Activated T-cell treated with anti-CD3 and anti-CD28 coated beads for 48 hours (primary cell): Measurements from ENCODE around the gene IL4R.
"Not testable (repeated sequence)": the region's sequence is repeated elsewhere in the genome, so short reads cannot be mapped to it uniquely, and the experiment has no call there.

Experiments used
- DNase-seq: peaks from one replicate; pipeline ENCODE4 v3.0.0-alpha.2; 2020; ENCODE audit warnings: low read depth

Gene IL4R

DNA sequence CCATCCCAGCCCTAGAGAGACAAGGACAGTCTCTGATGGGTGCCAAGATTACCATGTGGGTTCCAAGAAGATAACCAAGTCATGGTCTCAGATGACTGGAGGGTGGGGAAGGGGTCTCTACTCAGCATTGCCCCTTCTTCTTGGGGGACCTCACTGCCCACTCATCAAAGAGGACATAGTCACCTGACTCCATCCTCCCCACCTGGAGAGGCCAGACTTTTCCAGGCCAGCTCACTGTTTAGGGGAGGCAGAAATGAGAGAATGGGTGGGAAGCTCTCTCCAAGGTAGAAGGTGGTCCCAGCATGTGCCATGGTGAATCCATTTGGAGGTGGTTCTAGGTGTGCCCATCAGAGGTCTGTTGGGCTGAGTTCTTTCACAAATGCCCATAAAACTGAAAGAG, 67.5 kb downstream of the IL4R start:
- no peak for DNase-seq

DNA sequence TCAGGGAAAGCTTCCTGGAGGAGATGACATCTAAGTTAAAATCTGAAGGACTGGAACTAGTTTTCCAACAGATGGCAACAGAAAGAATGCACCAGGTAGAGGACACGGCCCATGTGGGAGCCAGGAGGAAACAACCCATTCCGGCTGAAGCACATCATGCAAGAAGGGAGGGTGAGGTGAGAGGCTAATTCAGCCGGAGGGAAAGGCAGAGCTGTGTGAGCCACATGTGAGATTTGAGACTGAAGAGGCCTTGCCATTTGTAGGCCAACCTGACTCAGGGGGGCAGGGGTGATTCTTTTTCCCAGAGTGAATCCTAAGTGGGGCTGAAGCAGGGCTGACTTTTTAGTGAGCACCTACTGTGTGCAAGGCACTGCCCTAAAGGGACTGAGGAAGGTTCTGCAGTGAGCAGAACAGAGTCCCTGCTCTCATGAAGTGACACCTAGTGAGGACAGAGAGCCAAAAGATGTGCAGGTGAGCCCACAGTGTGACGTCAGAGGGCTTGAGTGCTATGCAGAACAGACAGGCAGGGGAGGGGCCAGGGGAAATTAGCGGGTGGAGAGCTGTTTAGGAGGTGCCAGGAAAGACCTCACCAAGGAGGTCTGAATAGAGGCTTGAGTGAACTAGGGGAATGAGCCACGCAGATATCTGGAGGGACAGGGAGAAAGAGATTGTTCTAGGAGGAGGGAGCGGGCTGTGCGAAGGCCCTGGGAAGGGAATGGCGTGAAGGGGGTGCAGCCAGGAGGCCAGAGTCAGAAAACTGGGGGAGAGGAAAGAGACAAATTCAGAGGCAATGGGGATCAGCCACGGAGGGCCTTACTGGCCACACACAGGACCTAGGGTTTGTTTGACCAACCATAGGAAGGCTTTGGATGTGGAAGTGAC, 68.4 kb downstream of the IL4R start:
- no peak for DNase-seq

DNA sequence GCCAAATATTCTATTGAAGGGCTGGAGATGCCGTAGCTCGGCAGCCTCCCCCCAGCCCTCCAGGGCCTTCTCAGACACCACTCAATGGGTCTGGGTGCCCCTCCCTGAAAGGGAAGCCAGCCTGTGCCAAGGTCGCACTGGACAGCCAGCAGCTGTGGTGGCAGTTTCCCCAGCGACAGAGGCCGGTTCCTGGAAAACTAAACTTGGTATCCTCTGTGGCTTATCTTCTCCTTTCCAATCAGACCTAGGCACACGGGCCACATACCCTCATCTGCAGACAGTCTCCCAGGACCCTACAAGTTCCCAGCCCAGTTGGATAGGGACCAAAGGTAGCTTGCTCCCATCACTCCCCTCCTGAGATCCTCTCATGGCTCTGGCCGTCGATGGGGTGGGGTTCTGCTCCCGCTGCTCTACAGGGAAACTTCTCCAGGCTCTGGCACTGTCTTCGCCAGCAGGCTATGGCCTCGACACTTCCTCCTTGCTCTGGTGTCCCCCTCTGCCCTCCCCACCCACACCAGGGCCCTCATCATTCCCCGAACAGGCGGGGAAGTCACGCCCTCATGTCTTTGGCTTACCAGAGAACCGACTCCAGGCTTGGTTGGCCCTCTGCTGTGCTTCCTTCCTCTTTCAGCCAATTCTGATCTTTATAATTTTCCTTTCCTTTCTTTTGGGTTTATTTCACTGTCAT, 69.9 kb downstream of the IL4R start:
- DNase-seq, result no peak

DNA sequence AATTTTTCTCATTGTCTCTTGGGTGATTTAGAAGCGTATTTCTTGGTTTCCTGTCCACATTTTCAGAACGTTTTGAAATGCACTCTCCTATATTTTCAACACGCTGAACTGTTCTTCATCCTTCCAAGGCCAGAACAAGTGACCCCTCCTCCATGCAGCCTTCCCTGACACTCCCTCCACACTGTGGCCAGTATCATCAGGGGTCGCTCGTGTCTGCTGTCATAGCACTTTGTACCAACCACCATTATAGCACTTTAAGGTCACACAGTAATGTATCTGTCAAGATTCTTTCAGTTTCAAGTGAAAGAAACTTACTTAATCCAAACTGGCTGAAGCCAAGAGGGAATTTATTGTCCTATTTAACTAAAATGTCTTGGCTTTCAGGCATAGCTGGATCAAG, 70.7 kb downstream of the IL4R start:
- no peak for DNase-seq

DNA sequence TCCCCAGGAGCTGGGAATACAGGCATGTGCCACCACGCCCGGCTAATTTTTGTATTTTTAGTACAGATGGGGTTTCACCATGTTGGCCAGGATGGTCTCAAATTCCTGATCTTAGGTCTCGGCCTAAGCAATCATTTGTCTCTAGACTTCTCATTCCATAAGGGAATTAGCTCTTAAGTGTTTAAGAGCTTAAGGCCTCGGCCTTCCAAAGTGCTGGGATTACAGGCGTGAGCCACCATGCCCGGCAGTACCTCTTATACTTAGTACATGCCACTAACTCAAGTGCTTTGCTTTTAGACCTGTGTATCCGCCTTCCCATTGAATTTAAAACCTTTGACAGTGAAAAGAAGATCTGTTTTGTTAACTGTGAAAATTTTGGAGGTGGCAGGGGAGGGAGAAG, 71.6 kb downstream of the IL4R start:
- no peak for DNase-seq

DNA sequence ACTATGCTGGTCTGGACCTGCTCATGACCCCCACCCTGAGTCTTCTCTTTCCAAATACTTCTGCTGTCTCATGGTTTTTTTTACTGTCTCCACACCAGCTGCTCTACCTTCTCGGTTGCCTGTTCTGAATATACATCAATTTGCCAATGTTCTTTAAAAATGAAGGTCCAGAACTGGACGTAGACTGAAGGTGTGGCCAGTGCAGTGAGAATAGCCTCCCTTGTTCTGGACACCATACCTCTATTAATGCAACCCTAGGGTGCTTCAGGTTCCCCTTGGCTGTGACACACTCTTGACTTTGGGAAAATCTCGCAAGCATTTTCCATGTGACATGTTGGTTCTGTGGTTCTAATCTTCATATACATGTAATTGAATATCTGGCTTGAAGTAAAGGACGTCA, 72.9 kb downstream of the IL4R start:
- no peak for DNase-seq

DNA sequence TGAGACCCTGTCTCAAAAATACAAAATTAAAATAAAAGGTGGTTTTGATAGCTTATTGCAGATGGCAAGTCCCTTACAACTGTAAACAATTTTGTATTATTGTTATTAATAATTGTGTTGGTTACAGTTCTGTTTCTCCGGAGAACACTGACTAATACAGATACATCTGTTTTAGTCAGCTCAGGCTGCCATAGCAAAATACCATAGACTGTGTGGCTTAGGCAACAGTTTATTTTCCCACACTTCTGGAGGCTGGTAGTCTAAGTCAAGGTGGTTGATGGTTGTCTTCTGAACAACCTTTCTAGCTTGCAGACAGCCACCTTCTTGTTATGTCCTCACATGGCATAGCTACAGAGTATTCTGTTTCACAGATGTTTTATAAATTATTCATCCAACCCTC, 74.0 kb downstream of the IL4R start:
- no peak for DNase-seq

DNA sequence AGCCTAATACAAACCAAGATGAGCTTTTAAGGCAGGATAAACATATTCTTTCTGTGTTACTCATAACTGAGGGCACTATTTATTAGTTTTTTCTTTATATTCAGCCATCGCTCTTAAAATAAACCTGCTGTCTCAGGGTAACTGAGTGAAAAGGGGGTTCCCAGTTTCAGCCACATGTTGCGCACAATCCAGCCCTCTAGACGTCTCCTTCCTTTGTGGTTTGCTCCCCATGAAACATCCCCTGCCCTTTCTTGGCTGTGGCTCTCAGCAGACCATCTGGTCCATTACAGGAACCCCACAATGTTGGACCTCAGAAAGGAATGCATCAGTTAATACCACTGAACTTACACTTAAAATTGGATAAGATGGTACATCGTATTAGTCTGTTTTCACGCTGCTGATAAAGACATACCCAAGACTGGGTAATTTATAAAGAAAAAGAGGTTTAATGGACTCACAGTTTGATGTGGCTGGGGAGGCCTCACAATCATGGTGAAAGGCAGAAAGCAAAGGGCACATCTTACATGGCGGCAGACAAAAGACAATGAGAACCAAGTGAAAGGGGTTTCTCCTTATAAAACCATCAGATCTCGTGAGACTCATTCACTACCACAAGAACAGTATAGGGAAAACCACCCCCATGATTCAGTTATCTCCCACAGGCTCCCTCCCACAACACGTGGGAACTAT, 75.6 kb downstream of the IL4R start:
- no peak for DNase-seq

DNA sequence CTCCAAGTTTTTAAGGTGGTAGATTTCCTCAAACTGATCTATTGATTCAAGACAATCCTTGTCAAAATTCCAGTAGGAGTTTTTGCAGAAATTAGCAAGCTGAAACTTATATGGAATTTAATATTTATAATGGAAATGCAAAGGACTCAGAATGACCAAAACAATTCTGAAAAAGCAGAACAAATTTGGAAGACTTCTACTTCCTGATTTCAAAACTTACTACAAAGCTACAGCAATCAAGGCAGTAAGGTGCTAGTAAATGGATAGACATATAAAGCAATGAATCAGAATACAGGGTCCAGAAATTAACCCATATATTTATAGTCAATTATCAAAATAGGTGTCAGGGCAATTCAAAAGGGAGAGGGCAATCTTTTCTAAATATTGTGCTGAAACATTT, 76.4 kb downstream of the IL4R start:
- no peak for DNase-seq

DNA sequence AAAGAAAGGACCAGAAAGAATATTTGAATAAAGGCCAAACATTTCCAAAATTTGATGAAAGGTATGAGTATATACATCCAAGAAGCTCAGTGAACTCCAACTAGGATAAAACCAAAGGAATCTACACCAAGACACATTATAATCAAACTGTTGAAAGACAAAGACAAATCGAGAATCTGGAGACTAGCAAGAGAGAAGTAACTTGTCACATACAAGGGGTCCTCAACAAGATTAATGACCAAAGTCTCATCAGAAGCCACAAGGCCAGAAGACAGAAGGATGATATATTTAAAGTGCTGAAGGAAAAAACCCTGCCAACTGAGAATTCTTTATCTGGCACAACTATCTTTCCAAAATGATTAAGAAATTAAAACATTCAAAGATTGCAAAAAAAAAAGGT, 78.9 kb downstream of the IL4R start:
- DNase-seq, result no peak

DNA sequence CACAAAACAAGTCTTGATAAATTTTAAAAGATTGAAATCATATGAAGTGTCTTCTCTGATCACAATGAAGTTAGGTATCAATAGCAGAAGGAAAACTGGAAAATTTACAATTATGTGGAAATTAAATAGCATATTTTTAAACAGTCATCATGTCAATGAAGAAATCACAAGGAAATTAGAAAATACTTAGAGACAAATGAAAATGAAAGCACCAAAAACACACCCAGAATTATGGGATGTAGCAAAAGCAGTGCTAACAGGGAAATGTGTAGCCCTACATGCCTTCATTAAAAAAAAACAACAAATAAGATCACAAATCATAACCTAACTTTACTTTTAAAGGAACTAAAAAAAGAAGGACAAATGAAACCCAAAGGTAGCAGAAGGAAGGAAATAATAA, 80.7 kb downstream of the IL4R start:
- no peak for DNase-seq

DNA sequence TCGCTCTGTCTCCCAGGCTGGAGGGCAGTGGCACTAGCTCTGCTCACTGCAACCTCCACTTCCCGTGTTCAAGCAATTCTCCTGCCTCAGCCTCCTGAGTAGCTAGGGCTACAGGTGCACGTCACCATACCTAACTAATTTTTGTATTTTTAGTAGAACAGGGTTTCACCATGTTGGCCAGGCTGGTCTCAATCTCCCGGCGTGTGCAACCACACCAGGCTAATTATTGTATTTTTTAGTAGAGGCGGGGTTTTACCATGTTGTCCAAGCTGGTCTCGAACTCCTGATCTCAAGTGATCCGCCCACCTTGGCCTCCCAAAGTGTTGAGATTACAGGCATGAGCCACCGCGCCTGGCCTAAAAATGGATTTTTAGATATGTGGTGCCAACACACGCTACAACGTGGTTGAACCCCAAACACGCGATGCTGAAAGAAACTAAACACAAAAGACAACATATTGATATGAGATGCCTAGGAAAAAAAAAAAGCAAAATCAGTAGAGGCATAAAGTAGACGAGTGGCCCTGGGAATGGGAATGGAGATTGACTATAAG, 84.6 kb downstream of the IL4R start:
- DNase-seq, result not testable (repeated sequence)

DNA sequence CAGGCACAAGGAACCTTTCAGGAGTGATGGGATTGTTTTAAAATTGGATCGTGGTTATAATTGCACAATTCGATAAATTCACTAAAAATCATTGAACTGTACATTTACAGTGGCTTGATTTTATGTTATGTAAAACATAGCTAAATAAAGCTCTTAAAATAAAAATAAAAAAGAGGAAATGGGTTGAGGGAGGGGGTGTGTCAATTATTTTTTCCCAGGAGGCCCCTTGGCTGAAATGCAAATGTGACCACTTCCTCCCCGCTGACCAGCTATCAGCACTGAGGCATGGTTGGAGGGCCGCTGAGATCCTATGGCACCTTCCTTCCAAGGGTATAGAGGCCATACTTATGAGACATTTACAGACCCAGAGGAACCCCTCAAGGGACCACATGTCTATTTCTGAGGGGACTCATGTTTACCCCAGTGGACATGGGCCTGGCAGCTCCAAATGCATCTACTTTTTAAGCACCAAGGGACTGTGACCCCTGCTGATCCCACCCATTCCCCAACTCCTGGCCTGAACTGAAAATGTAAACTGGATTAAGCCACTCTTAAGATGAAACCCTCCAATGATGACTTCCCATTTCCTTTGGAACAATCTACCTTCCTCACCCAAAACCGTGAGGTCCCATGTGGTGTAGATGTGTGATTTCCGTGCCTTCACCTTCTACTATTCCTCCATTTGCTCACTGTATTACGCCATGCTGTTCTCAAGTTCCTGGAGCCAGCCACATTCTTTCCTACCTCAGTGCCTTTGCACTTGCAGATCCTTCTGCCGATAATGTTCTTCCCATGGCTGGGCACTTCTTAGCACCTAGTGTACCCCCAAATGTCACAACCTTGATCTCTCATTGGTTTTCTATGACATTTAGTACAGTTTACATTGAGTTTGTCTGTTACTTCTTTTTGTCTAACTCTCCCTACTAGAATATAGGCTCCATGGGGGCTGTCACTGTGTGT, 85.4 kb downstream of the IL4R start:
- no peak for DNase-seq

DNA sequence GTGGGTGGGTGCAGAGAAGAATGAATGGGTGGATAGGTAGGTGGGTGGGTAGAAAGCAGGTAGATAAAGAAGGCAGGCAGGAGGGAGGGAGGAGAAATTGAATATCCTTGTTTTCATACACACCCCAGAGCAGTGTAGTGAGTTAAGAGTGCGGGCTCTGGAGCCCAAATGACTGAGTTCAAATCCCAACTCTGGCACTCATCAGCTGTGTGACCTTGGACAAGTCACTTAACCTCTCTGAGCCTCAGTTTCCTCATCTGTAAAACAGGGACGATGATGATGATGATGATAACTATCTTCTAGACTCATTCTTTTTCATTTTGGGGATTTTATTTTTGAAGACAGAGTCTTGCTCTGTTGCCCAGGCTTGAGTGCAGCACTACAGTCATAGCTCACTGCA, 86.2 kb downstream of the IL4R start:
- DNase-seq, result no peak

DNA sequence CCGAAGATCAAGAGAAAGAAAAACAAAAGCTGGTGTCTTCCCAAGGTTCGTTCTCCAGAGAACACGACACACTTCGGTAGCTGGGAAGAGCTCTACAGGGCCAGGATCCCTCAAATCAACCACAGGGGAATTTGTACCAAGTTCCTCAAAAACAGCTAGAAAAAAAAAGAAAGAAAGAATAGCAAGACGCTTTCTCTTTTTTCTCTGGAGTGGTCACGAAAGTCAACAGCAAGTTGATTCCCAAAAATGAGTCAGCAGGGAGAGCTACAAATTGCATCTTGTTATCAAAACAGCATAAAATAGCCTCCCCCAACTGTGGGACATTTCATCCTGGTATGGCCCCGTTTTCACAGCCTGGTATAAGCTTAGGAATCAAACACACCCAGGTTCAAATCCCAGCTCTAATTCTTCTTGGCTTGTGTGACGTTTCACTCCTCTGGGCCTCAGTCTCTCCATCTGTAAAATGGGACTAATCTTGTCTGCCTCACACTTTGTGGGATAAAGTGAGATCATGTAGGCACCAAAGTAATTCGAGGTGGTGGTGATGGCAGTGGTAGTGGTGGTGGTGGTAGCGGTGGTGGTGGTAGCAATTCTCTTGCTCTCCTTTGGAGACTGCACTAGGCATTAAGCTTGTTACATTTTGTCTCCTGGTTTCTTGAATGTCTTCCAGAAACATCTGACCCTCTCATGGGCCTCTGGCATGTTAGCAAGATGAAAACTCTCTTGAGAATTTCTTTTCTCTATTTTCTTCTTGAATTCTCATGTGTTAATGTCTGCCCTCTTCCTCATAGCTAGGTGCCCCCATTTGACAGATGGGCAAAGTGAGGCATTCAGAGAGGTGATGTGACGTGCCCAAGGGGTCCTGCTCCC, 87.2 kb downstream of the IL4R start:
- DNase-seq, result no peak

DNA sequence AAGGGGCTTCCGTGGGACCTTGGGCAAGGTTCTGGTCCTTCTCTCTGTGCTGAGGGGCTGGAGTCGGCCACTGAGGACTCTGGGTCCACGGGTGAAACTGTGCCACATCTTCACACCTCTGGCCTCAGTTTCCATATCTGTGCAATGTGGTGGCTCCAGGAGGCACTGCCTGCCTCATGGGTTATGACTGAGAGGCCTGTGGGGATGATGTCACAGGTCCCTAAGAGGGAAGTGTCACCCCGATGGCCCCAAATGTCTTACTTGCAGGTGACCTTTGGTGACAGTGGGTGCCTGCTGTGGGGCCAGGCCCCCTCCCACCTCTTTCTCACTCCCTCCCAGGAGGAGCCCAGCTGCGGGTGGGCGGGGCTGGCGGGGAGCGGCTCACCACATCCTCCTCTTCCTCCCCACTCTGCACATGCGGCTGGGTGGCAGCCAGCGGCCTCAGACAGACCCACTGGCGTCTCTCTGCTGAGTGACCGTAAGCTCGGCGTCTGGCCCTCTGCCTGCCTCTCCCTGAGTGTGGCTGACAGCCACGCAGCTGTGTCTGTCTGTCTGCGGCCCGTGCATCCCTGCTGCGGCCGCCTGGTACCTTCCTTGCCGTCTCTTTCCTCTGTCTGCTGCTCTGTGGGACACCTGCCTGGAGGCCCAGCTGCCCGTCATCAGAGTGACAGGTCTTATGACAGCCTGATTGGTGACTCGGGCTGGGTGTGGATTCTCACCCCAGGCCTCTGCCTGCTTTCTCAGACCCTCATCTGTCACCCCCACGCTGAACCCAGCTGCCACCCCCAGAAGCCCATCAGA, 88.2 kb downstream of the IL4R start, which contains the start of gene IL21R:
TSS of gene IL21R (plus strand) at position 407 of the 801 bp plus-strand sequence. CDS start 27,898 bp downstream, outside the sequence.
- peak; percentile 81 for DNase-seq

DNA sequence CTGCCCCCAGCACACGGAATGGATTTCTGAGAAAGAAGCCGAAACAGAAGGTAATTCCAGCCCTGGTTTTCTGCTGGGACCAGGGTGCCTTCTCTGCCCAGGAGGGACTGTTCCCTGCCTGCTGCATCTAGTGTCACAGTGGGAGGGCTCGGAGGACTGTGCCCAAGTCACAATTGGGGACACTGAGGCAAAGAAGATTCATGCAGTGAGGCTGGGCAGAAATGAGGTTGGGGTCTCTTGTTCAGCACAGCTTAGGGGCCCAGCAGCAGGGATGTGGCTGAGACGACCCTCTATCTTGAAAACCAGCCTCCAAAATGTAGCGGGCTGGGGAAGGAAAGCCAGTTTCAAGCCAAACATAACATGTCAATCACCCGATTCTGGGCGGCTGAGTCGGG, 88.8 kb downstream of the IL4R start:
- DNase-seq, result no peak

DNA sequence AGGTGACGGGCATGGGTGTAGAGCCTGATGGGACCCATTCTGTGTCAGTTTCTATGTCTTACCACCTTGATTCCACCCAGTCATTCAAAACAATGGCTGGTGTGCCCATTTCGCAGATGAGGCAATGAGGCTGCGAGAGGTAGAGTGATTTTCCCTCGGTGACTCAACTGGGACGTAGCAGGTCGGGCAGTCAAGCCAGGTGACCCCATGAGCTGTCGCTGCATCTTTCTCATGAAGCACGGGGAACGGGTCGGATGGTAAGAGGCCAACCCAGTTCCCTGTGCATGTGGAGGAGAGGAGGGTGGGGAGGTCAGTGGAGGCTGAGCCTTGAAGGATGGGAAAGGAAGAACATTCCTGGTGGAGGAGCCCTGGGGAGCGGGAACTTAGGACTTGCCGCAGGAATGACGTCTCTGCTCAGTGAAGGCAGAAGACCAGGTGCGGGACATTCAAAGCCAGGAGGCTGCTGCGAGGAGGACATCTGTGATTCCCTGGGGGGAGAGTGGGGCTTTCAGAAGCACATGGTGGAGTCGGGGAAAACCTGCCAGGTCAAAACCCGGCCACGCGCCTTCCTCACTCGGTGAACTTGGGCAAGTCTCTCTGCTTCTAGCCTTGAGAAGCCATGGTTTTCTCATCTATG, 89.3 kb downstream of the IL4R start:
- DNase-seq, result no peak

DNA sequence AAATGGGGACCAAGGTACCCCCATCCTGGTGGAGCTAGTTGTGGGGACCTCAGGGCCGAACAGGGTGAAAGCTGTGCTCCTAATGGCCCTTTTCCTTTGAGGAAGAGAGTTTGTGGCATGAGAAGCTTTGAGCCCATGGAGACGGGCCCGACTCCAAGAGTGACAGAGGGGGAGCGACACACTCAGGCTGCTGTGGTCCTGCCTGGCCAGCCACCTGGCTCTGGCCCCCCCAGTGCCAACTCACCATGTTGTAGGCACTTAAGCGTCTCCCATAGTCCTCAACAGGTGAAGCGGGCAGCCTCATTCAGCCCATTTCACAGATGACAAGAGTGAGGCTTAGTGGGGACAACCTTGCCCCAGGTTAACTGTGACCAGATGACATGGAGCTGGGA, 89.8 kb downstream of the IL4R start:
- no peak for DNase-seq
